GM12878 (cell line): ENCODE results near the gene SRCIN1. TPM values are rescaled to one million over a fixed set of nuclear protein-coding genes. Genes with fewer than 3 reads are reported as not detected.
A peak's percentile ranks its signal among the peaks of the same experiment; 100 is the strongest.

Experiments used
- ATAC-seq: fragments of 200-7000 bp; cut with Tn5 transposase; 3 replicates; pipeline ENCODE4 v1.9.1; 2020; ENCODE audit warnings: mild to moderate bottlenecking, moderate library complexity
- BruUV-seq: library from RNA; stranded (reverse); fragments of 400-500 nt; replicated peaks from 2 replicates; lab custom pipeline; 2021; lab: Mats Ljungman, UMichigan
- CTCF ChIA-PET: fragments of 300-600 bp; sonication (Branson Sonifier 250); formaldehyde crosslinking; extraction: SDS; loops from one replicate; lab custom pipeline; 2021; ENCODE audit warnings: inconsistent platforms; lab: Yijun Ruan, JAX
- POLR2A ChIA-PET: fragments of 350-600 bp; formaldehyde crosslinking; extraction: SDS; loops from one replicate; lab custom pipeline; 2021; ENCODE audit warnings: inconsistent platforms; lab: Charles Lee
- RAD21 ChIA-PET: fragments of 300-600 bp; sonication (Branson Sonifier 250); formaldehyde crosslinking; loops from one replicate; lab custom pipeline; 2023; ENCODE audit warnings: antibody characterized with exemption; ENCODE audit not compliant: unreplicated experiment; lab: Charles Lee
- SMC1A ChIA-PET: fragments of 300-600 bp; sonication (Branson Sonifier 250); formaldehyde crosslinking; loops from one replicate; lab custom pipeline; 2023; ENCODE audit not compliant: unreplicated experiment, uncharacterized antibody; lab: Charles Lee
- DNase-seq: peaks from one replicate; pipeline ENCODE4 v3.0.0-alpha.2; 2011; ENCODE audit warnings: low read depth, low spot score
- FAIRE-seq: peaks from 3 replicates; lab custom pipeline; 2011; peaks lifted over from hg19 to GRCh38; lab: Jason Lieb, UNC
- H2AFZ ChIP-seq: 2 replicates; pipeline ENCODE4 v1.6.0; 2011; ENCODE audit warnings: low read depth, low read length, control low read depth; ENCODE audit not compliant: control insufficient read depth
- H3K27ac ChIP-seq: 2 replicates; pipeline ENCODE4 v1.5.1; 2011; ENCODE audit warnings: control low read depth; ENCODE audit not compliant: control insufficient read depth, insufficient read depth
- H3K27me3 ChIP-seq, 2 experiments: replicated peaks in 1 of 2; 2 replicates each; pipeline versions ENCODE4 v1.6.0 to v1.6.1; 2011; ENCODE audit warnings: low read length in 1 of 2; ENCODE audit not compliant: control insufficient read depth in 2 of 2, insufficient read depth in 2 of 2
- H3K36me3 ChIP-seq, 2 experiments: 2 replicates each; pipeline ENCODE4 v1.5.1; 2011; ENCODE audit warnings: low read length in 1 of 2; ENCODE audit not compliant: control insufficient read depth in 2 of 2, insufficient read depth in 2 of 2
- H3K4me1 ChIP-seq: 2 replicates; pipeline ENCODE4 v1.6.1; 2011; ENCODE audit warnings: mild to moderate bottlenecking, low read length, moderate library complexity, mixed read lengths; ENCODE audit not compliant: control insufficient read depth, insufficient read depth
- H3K4me2 ChIP-seq: 2 replicates; pipeline ENCODE4 v1.6.0; 2011; ENCODE audit warnings: control low read depth; ENCODE audit not compliant: control insufficient read depth, insufficient read depth
- H3K4me3 ChIP-seq: fragments of 200-600 bp; sonication (generic); 2 replicates; pipeline ENCODE4 v1.5.1; 2016
- H3K79me2 ChIP-seq: 2 replicates; pipeline ENCODE4 v1.6.0; 2011; ENCODE audit warnings: low read length; ENCODE audit not compliant: control insufficient read depth, insufficient read depth
- H3K9ac ChIP-seq: 2 replicates; pipeline ENCODE4 v1.8.0; 2011; ENCODE audit warnings: low read length, control low read depth, mixed read lengths; ENCODE audit not compliant: control insufficient read depth, insufficient read depth
- H3K9me3 ChIP-seq: replicated peaks from 3 replicates; pipeline ENCODE4 v1.5.1; 2011; ENCODE audit warnings: mild to moderate bottlenecking, low read length; ENCODE audit not compliant: control insufficient read depth, insufficient read depth
- H4K20me1 ChIP-seq: 2 replicates; pipeline ENCODE4 v1.6.0; 2011; ENCODE audit not compliant: control insufficient read depth, insufficient read depth
- BHLHE40 ChIP-seq, 2 experiments: fragments of 450-650 bp in 1 of 2; IDR thresholded peaks; 2 replicates each; pipeline ENCODE4 v1.6.1; 2011 to 2017; ENCODE audit warnings: low read depth in 2 of 2, borderline replicate concordance in 1 of 2, improper control_type of control experiment in 1 of 2, low read length in 1 of 2, mild to moderate bottlenecking in 1 of 2
- CHD4 ChIP-seq: fragments of 200-600 bp; sonication (generic); IDR thresholded peaks from 2 replicates; pipeline ENCODE4 v1.6.1; 2016; ENCODE audit warnings: mild to moderate bottlenecking
- CREM ChIP-seq: IDR thresholded peaks from 2 replicates; pipeline ENCODE4 v1.6.1; 2014; ENCODE audit warnings: antibody characterized with exemption, low read depth
- GATAD2B ChIP-seq: fragments of 450-650 bp; conservative IDR thresholded peaks from 2 replicates; pipeline ENCODE4 v1.6.1; 2017; ENCODE audit warnings: low read depth, mild to moderate bottlenecking, moderate library complexity
- HDGF ChIP-seq: fragments of 450-650 bp; IDR thresholded peaks from 2 replicates; pipeline ENCODE4 v1.6.1; 2016; ENCODE audit warnings: antibody characterized with exemption
- IKZF1 ChIP-seq: fragments of 450-650 bp; conservative IDR thresholded peaks from 2 replicates; pipeline ENCODE4 v1.6.1; 2017; ENCODE audit warnings: antibody characterized with exemption, mild to moderate bottlenecking
- KDM1A ChIP-seq: fragments of 200-600 bp; sonication (generic); IDR thresholded peaks from 2 replicates; pipeline ENCODE4 v1.6.1; 2016; ENCODE audit warnings: borderline replicate concordance
- MYB ChIP-seq: fragments of 150-350 bp; IDR thresholded peaks from 2 replicates; pipeline ENCODE4 v1.6.1; 2014; ENCODE audit warnings: mild to moderate bottlenecking, low read depth, low read length, borderline replicate concordance
- RAD21 ChIP-seq: IDR thresholded peaks from 2 replicates; pipeline ENCODE4 v1.6.1; 2011; ENCODE audit warnings: mild to moderate bottlenecking, low read depth, low read length, moderate library complexity; ENCODE audit not compliant: insufficient read depth
- RB1 ChIP-seq: fragments of 450-650 bp; formaldehyde crosslinking; IDR thresholded peaks from 2 replicates; pipeline ENCODE4 v1.6.1; 2017; ENCODE audit warnings: mild to moderate bottlenecking, borderline replicate concordance
- RELA ChIP-seq: fragments of 450-650 bp; IDR thresholded peaks from 2 replicates; pipeline ENCODE4 v1.8.0; 2014; ENCODE audit warnings: borderline replicate concordance; ENCODE audit not compliant: partially characterized antibody
- SMAD5 ChIP-seq: IDR thresholded peaks from 2 replicates; pipeline ENCODE4 v1.6.1; 2016; ENCODE audit warnings: antibody characterized with exemption, low read depth
- SMARCA5 ChIP-seq: fragments of 450-650 bp; IDR thresholded peaks from 2 replicates; pipeline ENCODE4 v1.6.1; 2017; ENCODE audit warnings: mild to moderate bottlenecking
- SMC3 ChIP-seq: IDR thresholded peaks from 2 replicates; pipeline ENCODE4 v1.6.1; 2011; ENCODE audit warnings: low read length, improper control_type of control experiment, borderline replicate concordance
- YY1 ChIP-seq: IDR thresholded peaks from 2 replicates; pipeline ENCODE4 v1.6.1; 2011; ENCODE audit warnings: low read depth, mild to moderate bottlenecking, low read length
- ZNF622 ChIP-seq: fragments of 450-650 bp; IDR thresholded peaks from 2 replicates; pipeline ENCODE4 v1.6.1; 2017; ENCODE audit warnings: mild to moderate bottlenecking, inconsistent platforms
- WGBS: methylation state at CpG from one replicate; pipeline ENCODE4 v1.1.6; 2016; ENCODE audit warnings: low lambda C conversion rate; ENCODE audit not compliant: insufficient replicate concordance, insufficient coverage; ENCODE audit errors: missing lambda C conversion rate; 5-methylcytosine and 5-hydroxymethylcytosine counted together
- in situ Hi-C: fragments of 300-500 bp; cut with MboI; formaldehyde crosslinking; loops from 9 replicates; pipeline ENCODE4 v1.14.3; 2018; ENCODE audit warnings: mixed read lengths
- intact Hi-C: fragments of 100-400 bp; cut with micrococcal nuclease; formaldehyde crosslinking; loops from one replicate; pipeline ENCODE4 v1.14.2; 2022; ENCODE audit not compliant: unreplicated experiment
- polyA plus RNA-seq, 11 experiments: library from polyadenylated mRNA; depleted of rRNA in 4 of 11; unstranded in 6 of 11; stranded (reverse) in 5 of 11; fragments of >200 nt; fragmentation: Nextera tagmentation in 4 of 11; fragmentation: Illumina TruSeq in 1 of 11; extraction: Ambion mirVana in 4 of 11; extraction: Trizol in 1 of 11; gene quantifications; 1 replicate in 1 of 11; 2 replicates in 10 of 11; pipeline versions ENCODE4 v1.2.1 to v1.2.3, GENCODE V29; 2011 to 2016; ENCODE audit warnings: inconsistent platforms in 2 of 11, missing spikeins in 2 of 11, low read depth in 1 of 11
- total RNA-seq, 4 experiments: library from RNA; depleted of rRNA in 3 of 4; stranded (reverse); fragments of >200 nt in 3 of 4; fragmentation: Illumina TruSeq in 1 of 4; extraction: Trizol in 1 of 4; gene quantifications; 2 replicates each; pipeline versions ENCODE4 v1.2.1 to v1.2.3, GENCODE V29; 2013 to 2021
- TF ChIP-seq, protein P1 (sequence below): IDR thresholded peaks from 2 replicates; pipeline ENCODE4 v1.6.1; 2012; ENCODE audit warnings: low read depth, low read length, improper control_type of control experiment
- TF ChIP-seq, protein P2 (sequence below): fragments of 450-650 bp; formaldehyde crosslinking; IDR thresholded peaks from 2 replicates; pipeline ENCODE4 v1.4.0; 2020; ENCODE audit warnings: mild to moderate bottlenecking, moderate library complexity

SRCIN1 gene
- total and polyA plus RNA-seq, 10 of the 15 experiments (the other 5 are each of a cell fraction or from before 2014, with no cell fraction given): under 0.01 to 0.74 (median 0.20) TPM; not detected in 3

- H3K4me3 ChIP-seq: peak overlapping the region; percentile 60; the same call in 1 of the 2 replicates
- H3K4me1 ChIP-seq: peaks cover 20% of the 10 kb centered on the region
- CTCF ChIA-PET: interaction anchor here (0.5 to 10.9 kb wide), 46 partner anchors 9 to 681 kb away, joined by 3 to 492 read pairs (median 4); partner anchors contain the start of genes LASP1 and SRCIN1
- 9% methylated on average over 39 of the region's 52 CpGs for WGBS
- no peaks in the 10 kb centered on the region for H4K20me1 ChIP-seq
- H3K27me3 ChIP-seq: peaks cover 15% of the 10 kb centered on the region in 2 experiments
- RAD21 ChIA-PET: interaction anchor here (0.5 to 4.8 kb wide), 30 partner anchors 10 to 1107 kb away, joined by 3 to 294 read pairs (median 4); no protein-coding TSS in a partner anchor
- FAIRE-seq: no peak
- ATAC-seq: peak; percentile 90
- H3K9ac ChIP-seq: no peak overlapping the region
- BruUV-seq: no TSS peak
- intact Hi-C loops (loop anchor here (1.0 kb wide), 3 partner anchors 26 to 109 kb away; no protein-coding TSS in a partner anchor), in situ Hi-C loops (loop anchor here (5.0 kb wide), 1 partner anchor 109 kb away; no protein-coding TSS in a partner anchor)
- DNase-seq: peak; percentile 50
- peak overlapping the region; percentile 98 for H3K4me2 ChIP-seq
- H3K36me3 ChIP-seq: no peaks in the 10 kb centered on the region
- H2AFZ ChIP-seq: peak overlapping the region; percentile 88
- H3K27ac ChIP-seq: no peak overlapping the region
- POLR2A ChIA-PET: interaction anchor here (0.7 to 2.8 kb wide), 7 partner anchors 14 to 109 kb away, joined by 3 to 15 read pairs (median 7); no protein-coding TSS in a partner anchor
- H3K79me2 ChIP-seq: no peaks in the 10 kb centered on the region
- SMC1A ChIA-PET: interaction anchor here (0.6 to 9.3 kb wide), 21 partner anchors 17 to 188 kb away, joined by 3 to 227 read pairs (median 4); partner anchors contain the start of gene EPOP
- no peaks in the 10 kb centered on the region for H3K9me3 ChIP-seq
- TF ChIP-seq, protein P1, sequence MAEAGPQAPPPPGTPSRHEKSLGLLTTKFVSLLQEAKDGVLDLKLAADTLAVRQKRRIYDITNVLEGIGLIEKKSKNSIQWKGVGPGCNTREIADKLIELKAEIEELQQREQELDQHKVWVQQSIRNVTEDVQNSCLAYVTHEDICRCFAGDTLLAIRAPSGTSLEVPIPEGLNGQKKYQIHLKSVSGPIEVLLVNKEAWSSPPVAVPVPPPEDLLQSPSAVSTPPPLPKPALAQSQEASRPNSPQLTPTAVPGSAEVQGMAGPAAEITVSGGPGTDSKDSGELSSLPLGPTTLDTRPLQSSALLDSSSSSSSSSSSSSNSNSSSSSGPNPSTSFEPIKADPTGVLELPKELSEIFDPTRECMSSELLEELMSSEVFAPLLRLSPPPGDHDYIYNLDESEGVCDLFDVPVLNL: 0 out of 2 replicates have a peak, but pooled peaks have one; percentile 43
- TF ChIP-seq MYB (0 out of 2 replicates have a peak, but pooled peaks have one; percentile 49), IKZF1 (peak; percentile 62), RELA (peak; percentile 66), YY1 (peak; percentile 73; the same call in 1 of the 2 replicates), SMC3 (peak; percentile 94), HDGF (0 out of 2 replicates have a peak, but pooled peaks have one; percentile 53), RAD21 (peak; percentile 69), SMARCA5 (peak; percentile 63; the same call in 1 of the 2 replicates), CHD4 (no peak), CREM (0 out of 2 replicates have a peak, but pooled peaks have one; percentile 44), KDM1A (no peak), RB1 (peak; percentile 71; the same call in 1 of the 2 replicates), GATAD2B (0 out of 2 replicates have a peak, but pooled peaks have one; percentile 37), BHLHE40 (IDR thresholded peaks at IDR 0.05; ENCODE audit: borderline replicate concordance in 1 of 2, low read depth in 2 of 2, low read length in 1 of 2) (peak in 1 of 2 experiments; percentile 31; a peak in 1 of 4 replicates), ZNF622 (no peak), SMAD5 (no peak)
- TF ChIP-seq, protein P2, sequence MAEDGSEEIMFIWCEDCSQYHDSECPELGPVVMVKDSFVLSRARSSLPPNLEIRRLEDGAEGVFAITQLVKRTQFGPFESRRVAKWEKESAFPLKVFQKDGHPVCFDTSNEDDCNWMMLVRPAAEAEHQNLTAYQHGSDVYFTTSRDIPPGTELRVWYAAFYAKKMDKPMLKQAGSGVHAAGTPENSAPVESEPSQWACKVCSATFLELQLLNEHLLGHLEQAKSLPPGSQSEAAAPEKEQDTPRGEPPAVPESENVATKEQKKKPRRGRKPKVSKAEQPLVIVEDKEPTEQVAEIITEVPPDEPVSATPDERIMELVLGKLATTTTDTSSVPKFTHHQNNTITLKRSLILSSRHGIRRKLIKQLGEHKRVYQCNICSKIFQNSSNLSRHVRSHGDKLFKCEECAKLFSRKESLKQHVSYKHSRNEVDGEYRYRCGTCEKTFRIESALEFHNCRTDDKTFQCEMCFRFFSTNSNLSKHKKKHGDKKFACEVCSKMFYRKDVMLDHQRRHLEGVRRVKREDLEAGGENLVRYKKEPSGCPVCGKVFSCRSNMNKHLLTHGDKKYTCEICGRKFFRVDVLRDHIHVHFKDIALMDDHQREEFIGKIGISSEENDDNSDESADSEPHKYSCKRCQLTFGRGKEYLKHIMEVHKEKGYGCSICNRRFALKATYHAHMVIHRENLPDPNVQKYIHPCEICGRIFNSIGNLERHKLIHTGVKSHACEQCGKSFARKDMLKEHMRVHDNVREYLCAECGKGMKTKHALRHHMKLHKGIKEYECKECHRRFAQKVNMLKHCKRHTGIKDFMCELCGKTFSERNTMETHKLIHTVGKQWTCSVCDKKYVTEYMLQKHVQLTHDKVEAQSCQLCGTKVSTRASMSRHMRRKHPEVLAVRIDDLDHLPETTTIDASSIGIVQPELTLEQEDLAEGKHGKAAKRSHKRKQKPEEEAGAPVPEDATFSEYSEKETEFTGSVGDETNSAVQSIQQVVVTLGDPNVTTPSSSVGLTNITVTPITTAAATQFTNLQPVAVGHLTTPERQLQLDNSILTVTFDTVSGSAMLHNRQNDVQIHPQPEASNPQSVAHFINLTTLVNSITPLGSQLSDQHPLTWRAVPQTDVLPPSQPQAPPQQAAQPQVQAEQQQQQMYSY (CRISPR knock-in tag): no peak
Observed at GRCh38 chr17:38557836-38558727, 47.7 kb downstream of the SRCIN1 start.
